Pons (tissue), 1 donor: ENCODE measurements around the gene LTA4H.
"Not testable (repeated sequence)": the region's sequence is repeated elsewhere in the genome, so short reads cannot be mapped to it uniquely, and the experiment has no call there.

Source experiments
- DNase-seq: peaks from one replicate; pipeline ENCODE4 v3.0.0-alpha.2; 2016; ENCODE audit warnings: low spot score

LTA4H gene

DNA sequence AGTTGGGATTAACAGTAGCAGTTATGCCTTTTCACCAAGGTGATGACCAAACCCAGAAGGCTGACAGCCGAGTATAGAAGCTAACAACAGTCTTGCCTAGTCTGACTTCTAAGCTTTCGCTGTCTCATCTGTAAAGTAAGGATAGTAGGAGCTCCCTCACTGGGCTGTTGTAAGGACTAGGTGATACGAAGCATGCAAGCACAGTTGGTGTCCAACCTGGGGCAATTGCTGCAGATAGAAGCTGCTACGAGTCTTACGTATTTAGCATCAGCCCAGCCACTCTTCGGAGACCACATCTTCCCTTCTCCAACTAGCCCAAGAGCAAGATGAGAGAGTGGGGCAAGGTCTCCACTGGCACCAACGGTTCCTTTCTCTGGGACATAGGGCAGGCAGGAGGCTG is 45.3 kb downstream of the LTA4H start:
- DNase-seq = no peak

- DNase-seq = no peak
These were observed 45.8 kb downstream of the LTA4H start for GRCh38 chr12:95989504-95990123.

GRCh38 chr12:95988506-95989275 is 46.7 kb downstream of the LTA4H start:
- no peak for DNase-seq

DNA sequence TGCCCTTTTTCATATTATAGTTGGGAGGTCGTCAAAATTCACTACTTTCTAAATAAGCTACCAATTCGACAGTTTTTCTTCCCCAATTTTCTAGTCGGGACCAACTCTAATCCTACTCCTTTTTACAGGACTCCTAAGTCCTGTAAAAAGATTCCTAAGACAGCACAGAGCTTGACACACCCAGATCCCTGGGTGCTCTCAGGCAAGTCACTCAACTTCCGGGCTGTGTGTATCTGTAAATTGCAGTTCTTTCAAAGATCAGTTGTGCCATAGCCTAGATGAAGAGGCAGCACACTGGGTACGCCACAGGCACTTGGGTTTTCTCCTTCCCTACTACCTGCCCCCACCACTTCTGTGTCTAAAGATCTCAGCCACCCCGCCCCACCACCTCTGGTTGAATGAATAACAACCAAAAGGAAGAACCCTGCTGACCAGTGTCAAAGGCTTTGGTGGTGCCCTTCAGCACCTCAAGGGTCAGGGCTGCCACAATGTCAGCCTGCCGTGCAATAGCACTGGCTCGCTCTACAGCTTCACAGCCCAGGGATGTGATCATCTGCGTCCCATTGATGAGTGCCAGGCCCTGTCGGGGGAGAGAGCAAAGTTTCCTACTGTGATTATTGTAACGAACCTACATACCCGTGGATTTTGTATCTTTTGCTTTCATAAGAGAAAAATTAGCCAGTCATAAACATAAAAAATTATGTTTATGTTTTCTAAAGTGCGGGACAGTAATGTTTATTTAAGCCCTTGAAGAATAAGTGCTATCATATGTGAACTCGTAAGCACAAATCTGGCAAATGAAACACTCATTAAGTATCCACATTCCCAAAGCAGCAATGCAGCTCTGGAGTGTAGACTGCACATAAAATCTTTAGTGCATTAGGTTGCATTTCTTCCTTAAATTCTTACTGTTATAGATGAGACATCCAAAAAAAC is 48.5 kb downstream of the LTA4H start:
- no peak for DNase-seq

- DNase-seq = no peak
These were observed 50.7 kb downstream of the LTA4H start for GRCh38 chr12:95984682-95985081.

DNA sequence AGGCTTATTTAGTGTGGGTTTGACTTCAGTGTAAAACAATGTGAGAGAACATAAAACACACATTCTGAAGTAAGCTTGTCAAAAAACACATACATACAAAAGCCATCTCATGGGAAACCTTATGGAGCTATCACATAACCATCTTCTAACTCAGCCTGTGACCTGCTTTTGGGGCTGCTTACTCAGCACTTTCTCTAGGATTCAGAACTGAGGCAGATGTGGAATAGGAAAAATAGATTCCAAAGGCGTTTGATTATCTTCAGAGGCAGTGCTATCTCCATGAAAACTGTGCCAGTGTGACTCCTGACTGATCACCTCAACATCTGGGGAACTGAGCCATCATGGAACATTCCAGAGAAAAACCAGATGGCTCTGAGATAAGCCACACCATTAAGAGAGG is 52.8 kb downstream of the LTA4H start:
- no peak for DNase-seq

DNA sequence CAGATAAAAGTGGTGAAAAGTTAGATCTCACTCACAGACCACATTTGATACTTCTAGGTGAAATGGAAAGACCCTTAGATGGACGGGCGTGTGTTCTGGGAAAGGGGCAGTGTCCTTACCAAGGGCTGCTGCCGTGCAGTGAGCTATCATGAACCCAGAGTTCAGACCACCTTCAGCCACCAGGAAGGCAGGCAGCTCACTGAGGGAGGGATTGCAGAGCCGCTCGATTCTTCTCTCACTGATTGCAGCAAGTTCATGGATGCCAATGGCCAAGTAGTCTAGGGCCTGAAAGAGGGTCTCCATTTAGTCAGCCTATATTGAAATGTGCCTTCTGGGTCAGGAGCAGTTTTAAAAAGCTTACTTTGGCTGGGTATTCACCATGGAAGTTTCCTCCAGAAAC is 55.0 kb downstream of the LTA4H start:
- DNase-seq = no peak

- no peak for DNase-seq
These were observed 56.6 kb downstream of the LTA4H start for GRCh38 chr12:95978774-95979173.

GRCh38 chr12:95978351-95978750 is 57.0 kb downstream of the LTA4H start:
- DNase-seq = no peak

GRCh38 chr12:95977764-95978305 is 57.6 kb downstream of the LTA4H start:
- DNase-seq = no peak

GRCh38 chr12:95976416-95976832 is 59.0 kb downstream of the LTA4H start:
- DNase-seq = no peak

DNA sequence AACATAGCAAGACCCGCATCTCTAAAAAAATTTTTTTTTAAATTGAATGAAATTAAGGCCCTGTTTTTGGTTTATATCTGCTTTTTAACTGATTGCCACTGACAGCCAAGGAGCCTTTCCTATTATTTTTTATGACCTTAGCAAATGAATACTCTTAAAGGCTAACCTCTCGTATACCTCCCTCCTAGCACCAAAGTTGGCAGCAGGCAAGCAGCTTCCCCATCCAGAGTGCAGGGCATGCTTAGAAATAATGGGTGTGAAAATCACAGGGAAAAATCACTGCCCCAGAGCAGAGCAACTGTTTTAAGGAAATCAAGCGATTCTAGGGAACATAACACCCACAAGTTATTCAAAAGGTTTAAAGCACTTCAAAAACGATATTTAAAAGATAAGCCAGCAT is 59.9 kb downstream of the LTA4H start:
- no peak for DNase-seq

DNA sequence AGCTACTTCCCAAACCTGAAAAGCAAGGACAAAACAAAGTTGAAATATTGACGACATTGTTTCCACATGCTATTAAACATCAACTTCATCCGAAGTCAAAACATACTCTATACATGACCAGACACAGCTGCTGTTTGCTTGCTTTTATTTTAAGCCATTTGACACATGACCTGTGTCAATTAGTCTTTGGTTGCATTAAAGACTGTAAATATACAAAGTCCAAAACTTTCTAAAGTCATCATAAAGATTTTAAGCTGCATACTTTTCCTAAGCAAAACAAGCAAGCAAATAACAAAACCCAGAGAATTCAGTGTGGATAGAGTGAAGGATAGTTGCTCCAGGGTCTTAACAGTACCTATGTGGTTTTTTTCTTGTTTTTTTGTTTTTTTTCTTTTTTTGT is 61.0 kb downstream of the LTA4H start:
- DNase-seq = no peak

GRCh38 chr12:95972832-95973456 is 62.4 kb downstream of the LTA4H start:
- no peak for DNase-seq

- DNase-seq = no peak
These were observed 64.5 kb downstream of the LTA4H start for GRCh38 chr12:95970905-95971304.

DNA sequence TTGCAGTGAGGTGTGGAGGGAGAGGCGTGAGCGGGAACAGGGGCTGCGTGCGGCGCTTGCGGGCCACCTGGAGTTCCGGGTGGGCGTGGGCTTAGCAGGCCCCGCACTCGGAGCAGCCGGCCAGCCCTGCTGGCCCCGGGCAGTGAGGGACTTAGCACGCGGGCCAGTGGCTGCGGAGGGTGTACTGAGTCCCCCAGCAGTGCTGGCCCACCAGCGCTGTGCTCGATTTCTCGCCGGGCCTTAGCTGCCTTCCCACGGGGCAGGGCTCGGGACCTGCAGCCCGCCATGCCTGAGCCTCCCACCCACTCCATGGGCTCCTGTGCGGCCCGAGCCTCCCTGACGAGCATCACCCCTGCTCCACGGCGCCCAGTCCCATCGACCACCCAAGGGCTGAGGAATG is 66.3 kb downstream of the LTA4H start:
- DNase-seq = not testable (repeated sequence)

DNA sequence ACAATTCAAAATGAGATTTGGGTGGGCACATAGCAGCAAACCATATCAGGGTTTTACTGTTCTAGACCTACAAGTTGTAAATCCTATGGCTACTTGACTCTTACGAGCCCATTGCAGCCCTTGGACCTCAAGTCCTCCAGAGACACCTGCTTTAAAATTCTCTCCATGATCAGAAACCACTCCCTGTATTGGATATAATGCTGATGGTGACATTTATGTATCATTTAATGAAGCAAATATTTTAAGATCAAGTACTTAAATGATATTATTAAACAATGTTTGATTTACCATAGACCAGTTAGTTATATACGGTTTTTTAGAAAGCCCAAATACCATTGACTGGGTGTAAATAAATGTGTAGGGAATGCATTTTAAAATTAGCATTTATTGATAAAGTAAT is 68.1 kb downstream of the LTA4H start:
- DNase-seq = no peak

DNA sequence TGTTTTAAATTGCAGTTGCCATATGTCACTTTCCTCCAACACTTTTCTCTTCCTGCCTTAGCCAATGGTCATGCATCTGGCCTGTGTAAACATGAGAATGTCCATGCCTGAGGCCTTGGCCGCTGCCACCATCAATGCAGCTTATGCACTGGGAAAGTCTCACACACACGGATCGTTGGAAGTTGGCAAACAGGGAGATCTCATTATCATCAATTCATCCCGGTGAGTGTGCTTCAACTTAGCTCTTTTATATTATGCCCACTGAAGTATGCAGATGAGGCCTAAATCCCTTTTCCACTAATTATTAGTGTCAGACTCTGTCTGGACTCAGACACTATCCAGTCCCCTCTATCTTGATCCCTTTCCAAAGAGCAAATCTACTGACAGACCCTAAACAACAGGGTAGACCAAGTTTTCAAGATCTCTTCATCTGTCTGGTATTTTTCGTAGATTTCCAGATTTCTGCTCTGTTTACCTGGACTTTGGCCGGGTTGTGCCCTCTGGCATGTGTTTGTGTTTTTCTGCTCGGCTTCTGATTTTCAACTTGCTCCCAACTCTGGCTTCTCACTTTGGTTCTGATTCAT is 69.0 kb downstream of the LTA4H start:
- DNase-seq = no peak

GRCh38 chr12:95963096-95963495 is 72.3 kb downstream of the LTA4H start:
- no peak for DNase-seq

DNA sequence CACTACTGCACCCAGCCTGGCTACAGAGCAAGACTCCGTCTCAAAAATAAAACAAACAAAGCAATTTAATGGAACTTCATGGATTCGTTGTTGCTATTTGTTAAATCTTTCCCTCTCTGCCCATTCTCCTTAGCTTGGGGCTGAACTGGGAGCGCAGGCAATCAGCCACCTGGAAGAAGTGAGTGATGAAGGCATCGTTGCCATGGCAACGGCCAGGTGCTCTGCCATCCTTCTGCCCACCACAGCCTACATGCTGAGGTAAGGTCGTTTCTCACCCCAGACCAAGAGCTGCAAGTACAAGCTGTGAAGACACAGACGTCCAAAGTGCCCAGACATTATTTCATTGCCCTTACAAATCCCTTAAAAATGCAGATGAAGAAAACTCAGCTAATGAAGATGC is 73.2 kb downstream of the LTA4H start:
- DNase-seq = no peak

DNA sequence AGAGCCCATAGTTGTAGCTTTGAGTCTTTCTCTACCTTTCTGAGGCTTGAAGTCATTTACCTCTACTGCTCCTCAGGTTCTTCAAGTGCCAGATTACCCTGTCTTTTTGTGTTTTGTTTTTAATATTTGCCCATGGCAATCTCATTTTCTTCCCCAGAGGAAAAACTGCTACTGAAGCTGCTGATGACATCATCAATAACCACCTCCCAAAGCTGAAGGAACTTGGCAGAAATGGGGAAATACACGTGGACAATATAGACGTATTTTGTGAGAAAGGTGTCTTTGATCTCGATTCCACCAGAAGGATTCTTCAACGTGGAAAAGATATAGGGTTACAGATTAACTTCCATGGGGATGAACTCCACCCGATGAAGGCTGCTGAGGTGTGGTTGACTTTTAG is 75.1 kb downstream of the LTA4H start:
- DNase-seq = no peak

- DNase-seq = no peak
These were observed 76.3 kb downstream of the LTA4H start for GRCh38 chr12:95959107-95959506.
